Measurements from ENCODE around the gene ALS2CL.

Gene ALS2CL

GRCh38 chr3:46702246-46703012 is 8.9 kb upstream of the ALS2CL start:
- DNase-seq (ENCODE audit: low spot score) = no peak

- DNase-seq (ENCODE audit: low spot score) = no peak
Observed at GRCh38 chr3:46701181-46701939, 7.9 kb upstream of the ALS2CL start, which contains the start of gene TMIE. Gene TMIE (plus strand): TSS chr3:46701392. CDS start chr3:46701488, 96 bp downstream.

DNA sequence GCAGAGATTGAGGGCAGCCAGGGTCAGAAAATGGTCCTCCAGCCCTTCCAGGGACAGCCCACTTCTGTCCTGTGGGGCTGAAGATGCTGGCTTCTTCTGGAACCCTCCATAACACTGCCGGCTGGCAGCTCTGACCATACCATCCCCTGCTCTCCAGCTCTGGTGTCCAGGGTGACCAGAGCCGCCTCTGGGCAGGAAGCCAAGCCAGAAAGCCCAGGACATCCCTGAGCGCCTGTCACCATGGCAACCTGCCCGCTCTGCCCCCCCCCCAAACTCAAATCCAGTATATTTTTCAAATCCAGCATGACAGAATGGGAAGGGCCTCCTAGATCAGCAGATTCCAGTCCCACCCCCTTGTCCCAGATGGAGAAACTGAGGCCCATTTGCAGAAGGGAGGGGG is 7.3 kb upstream of the ALS2CL start:
- DNase-seq (ENCODE audit: low spot score) = no peak

DNA sequence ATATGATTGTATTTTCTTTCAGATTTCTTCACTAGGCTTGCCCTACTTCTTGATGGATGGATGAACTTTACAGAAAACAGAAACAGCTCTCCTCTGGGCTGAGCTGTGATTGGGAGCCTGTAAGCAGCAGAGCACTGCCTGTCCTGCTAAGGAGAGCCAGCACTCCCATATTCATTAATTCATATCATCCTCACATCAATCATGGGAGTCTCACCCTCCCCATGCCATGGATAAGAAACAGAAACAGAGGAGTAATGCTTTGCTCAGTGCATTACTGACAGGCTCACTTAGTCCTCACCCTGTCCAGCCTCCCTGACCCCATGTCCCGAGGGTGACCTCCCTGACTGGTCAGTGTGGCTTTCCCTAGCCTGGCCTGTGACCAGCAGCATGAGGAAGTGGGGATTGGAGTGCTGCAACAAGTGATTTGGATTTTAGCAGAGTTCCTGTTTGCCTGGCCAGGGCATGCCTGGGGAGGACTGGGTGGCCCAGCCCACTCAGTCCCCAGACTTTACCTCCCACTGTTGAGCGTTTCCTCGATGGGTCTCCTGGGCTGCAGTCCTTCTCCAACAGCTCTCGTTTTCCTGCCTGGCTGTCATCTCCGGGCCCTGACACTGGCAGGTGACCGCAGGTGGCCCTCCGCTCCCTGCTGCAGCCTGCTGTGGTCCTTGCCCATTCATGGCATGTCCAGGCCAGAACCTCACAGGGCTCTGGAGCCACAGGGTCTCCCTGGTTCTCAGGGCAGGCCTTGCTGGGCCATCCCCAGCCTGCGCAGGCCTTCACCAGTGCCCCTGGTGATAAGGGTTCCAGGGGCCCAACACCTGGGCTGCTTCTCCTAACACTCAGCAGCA is 6.4 kb upstream of the ALS2CL start:
- DNase-seq (ENCODE audit: low spot score) = no peak

DNA sequence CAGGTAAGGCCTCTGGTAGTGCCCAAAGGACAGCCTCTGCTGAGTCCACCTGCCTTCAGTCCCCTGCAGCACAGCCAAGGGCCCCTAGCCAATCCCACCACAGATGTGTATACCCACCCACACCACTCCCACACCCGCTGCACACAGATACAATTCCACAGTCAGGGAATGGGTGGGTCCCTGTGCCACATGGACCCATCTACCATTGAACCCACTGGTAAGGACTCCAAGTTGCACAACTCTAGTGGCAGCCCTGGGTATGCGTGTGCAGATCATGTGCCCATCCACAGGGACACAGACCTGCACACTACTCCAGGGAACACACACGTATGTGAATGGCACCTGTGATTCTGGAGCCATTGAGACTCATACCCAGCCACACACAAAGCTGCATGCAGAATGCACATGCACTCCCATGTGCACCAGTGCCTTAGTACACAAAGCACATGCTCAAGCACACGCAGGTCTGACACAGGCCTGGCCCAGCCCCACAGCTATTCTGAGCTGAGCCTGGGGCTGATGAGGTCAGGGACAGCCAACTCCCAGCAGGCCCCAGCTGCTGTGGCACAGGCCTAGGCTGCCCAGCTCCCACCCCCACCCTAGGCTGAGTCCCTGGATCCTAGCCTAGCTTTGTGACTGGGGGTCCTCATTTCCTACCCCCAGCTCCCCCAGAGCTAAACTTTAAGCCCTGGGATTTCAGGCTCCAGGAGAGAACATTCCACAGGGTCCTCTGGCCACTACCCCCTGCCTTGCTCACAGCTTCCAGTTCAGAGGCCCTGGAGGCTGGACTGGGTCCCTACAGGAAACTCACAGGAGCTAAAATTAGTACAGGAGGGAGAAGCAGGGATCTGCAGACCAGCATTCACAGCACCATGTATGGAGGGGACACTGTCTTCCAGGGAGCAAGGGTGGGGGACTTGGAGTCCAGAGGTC is 2.7 kb upstream of the ALS2CL start:
- DNase-seq (ENCODE audit: low spot score) = no peak

- peak; percentile 7 for DNase-seq (ENCODE audit: low spot score)
Observed at GRCh38 chr3:46695177-46695961, 1.9 kb upstream of the ALS2CL start.

- DNase-seq (ENCODE audit: low spot score) = no peak
Observed at GRCh38 chr3:46694520-46694919, 1.0 kb upstream of the ALS2CL start.

DNA sequence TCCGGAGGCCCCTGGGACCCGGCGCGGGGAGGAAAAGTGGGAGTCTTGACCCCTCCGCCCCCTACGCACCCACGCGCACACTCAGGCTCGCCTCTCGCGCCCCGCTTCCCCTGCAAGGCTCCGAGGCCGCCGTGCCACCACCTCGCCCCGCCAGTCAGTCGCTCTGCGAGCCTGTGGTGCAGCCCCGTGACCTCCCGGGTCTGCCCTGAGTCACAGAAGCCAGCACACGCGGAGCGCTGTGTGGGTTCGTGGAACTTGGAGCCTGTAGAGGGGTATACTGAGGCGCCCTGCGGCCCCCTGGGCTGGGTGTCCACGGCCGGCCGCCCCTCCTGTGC is 380 bp upstream of the ALS2CL start:
- no peak for DNase-seq (ENCODE audit: low spot score)

GRCh38 chr3:46692566-46692990 is 901 bp downstream of the ALS2CL start:
- DNase-seq (ENCODE audit: low spot score) = no peak

GRCh38 chr3:46690798-46691197 is 2.7 kb downstream of the ALS2CL start:
- DNase-seq (ENCODE audit: low spot score) = no peak

GRCh38 chr3:46685446-46685845 is 8.0 kb downstream of the ALS2CL start:
- DNase-seq (ENCODE audit: low spot score) = no peak

GRCh38 chr3:46684891-46685290 is 8.6 kb downstream of the ALS2CL start:
- DNase-seq (ENCODE audit: low spot score) = no peak

DNA sequence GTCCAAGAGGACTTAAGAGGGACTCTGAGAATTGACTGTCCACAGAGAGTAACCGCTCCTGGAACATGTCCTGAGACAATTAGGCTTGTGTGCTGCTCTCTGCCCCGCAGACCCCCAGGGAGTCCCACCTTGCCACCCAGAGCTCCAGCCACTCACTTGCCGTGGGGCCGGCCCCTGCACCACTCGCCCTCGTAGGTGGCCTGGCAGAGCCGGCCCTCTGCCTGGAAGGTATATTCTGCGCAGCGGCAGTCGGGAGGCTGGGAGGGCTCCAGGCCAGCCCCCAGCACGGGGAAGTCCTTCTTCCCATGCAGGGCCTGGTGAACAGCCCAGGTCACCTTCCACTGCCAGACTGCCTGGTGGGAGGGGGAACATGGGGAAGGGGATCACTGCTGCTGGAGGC is 10.5 kb downstream of the ALS2CL start:
- no peak for DNase-seq (ENCODE audit: low spot score)

DNA sequence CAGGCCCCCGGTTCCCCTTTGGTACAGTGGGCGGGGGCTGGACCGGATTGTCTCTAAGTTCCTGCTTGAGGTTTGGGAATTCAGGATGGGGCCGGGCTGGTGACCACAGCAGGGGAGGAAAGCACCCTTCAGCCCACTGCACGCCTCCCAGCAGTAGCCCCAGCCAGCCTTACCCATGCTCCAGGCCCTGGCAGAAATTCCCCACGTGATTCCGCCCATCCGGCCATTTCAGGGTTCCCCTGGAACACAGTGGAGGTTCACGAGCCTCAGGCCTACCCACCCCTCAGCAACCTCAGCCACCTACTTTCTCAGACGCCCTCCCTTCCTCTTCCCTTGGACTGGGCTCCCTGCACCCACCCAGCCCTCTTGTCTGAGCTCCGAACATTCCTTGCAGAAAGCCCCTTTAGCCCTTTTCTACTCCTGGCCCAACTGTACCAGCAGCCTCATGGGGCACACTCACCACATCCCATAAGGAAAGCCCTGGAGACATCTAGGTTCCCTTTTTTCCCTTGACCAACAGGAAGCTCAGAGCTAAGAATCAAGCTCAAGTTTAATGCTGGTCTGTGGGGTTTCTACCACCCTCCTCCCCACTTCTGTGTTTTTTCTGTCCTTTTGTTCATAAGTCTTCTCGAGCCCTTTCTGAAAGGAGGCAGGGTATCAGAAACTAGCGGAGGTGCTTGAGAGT is 11.5 kb downstream of the ALS2CL start:
- DNase-seq (ENCODE audit: low spot score) = no peak

DNA sequence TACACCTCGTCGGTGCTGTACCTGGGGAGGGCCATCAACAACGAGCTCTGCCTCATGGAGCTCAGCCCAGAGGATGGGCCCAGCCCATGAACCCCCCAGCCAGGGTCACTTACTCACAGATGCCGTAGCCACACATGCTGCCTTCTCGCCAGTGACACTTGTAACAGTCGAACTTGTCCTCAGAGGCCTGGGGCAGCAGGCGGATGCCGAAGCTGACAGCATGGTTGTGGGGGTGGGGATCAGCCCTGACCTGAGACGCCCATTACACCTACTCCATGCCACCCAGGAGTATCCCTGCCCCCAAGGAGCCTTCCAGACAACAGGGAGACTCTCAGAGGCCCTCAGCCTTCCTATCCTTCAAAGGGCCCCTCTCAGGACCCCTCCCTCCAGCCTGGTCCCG is 12.1 kb downstream of the ALS2CL start:
- no peak for DNase-seq (ENCODE audit: low spot score)

DNA sequence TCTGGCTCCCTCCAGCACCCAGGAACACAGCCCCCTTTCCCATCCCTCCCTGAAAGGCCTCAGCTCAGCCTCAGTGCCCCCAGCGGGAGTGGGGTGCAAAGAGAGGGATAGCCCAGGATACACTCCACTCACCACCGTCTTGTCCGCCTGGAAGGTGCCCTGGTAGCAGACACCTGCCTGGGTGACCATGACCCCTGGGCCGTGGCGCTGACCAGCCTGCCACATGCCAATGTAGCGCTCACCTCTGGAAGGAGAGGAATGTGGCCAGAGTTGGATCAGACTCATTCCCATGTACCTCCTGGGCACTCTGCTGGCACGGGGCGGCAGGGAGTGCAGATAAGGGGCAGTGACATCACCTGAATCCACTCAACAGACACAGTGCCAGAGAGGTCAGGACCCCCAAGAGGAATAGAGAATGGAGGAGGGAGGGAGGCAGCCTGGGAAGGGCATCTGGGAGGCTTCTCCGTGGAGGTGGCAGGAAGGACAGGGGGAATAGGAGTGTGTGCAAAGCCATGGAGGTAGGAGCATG is 13.1 kb downstream of the ALS2CL start:
- no peak for DNase-seq (ENCODE audit: low spot score)

DNA sequence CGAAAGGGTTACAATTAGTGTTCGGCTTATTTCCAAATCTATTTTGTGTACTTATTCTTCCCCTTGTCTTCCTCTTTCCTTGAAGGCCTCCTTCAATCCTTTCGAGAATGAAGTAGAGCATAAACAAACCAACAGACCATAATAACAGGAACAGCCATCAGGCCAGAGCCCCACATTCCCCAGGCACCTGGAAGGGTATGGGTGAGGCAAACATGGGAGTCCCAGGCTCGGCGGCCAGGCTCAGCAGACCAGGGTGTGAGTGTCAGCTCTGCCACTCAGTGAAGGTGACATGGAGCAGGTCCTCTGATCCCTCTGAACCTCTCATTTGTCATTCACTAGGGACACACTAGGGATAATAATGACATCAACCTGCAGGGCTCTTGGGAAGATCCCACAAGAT is 13.8 kb downstream of the ALS2CL start:
- DNase-seq (ENCODE audit: low spot score) = no peak

DNA sequence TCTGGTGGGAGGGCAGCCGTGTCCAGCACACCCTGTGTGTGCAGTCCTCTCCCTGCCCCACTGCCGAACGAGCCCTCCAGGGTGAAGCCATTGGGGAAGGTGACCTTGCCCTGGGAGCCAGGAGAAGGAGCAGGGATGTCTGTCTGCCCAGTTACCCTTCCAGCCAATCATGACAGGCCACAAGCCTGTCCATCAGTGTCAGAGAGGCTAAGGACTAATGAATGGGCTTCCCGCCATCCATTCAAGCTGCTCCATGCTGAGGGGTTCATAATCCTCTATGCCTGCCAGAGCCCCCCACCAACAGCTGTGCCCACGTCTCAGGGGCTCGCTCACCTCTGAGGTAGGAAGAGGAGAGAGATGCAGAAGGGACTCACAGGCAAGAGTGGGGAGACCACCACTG is 15.2 kb downstream of the ALS2CL start:
- no peak for DNase-seq (ENCODE audit: low spot score)

- no peak for DNase-seq (ENCODE audit: low spot score)
Observed at GRCh38 chr3:46677411-46677726, 16.1 kb downstream of the ALS2CL start.

Data from hematopoietic multipotent progenitor cell treated with erythropoietin and hydrocortisone succinate and interleukin-3 and kit ligand, for 15 days (in vitro differentiated cells).